Neural cell (in vitro differentiated cells): Measurements from ENCODE around the gene RPUSD3. TPM values are rescaled to one million over a fixed set of nuclear protein-coding genes. Genes with fewer than 3 reads are reported as not detected.

ENCODE experiments used
- H2AFZ ChIP-seq: fragments of 200-600, 300-800 bp; sonication (generic), shearing (Covaris generic); 2 replicates; pipeline ENCODE4 v1.6.0; 2014; ENCODE audit warnings: low read depth, mild to moderate bottlenecking, antibody characterized with exemption, low read length, moderate library complexity
- H3F3A ChIP-seq: fragments of 200-600 bp; shearing (Covaris generic); 2 replicates; pipeline ENCODE4 v1.6.1; 2016; ENCODE audit warnings: mild to moderate bottlenecking, moderate library complexity, mixed read lengths, antibody characterized with exemption, low read length; ENCODE audit not compliant: insufficient read depth, poor library complexity, severe bottlenecking
- H3K27ac ChIP-seq: fragments of 200-600, 300-800 bp; sonication (generic), shearing (Covaris generic); 2 replicates; pipeline ENCODE4 v1.5.1; 2014; ENCODE audit warnings: mild to moderate bottlenecking, low read length, moderate library complexity
- H3K27me3 ChIP-seq: fragments of 300-800, 200-600 bp; sonication (generic), shearing (Covaris generic); 2 replicates; pipeline ENCODE4 v1.6.0; 2014; ENCODE audit warnings: mild to moderate bottlenecking, low read depth, low read length, moderate library complexity; ENCODE audit not compliant: insufficient read depth
- H3K36me3 ChIP-seq: fragments of 300-800, 200-600 bp; sonication (generic), shearing (Covaris generic); 2 replicates; pipeline ENCODE4 v1.5.1; 2014; ENCODE audit warnings: mild to moderate bottlenecking, antibody characterized with exemption, low read length, moderate library complexity; ENCODE audit not compliant: insufficient read depth
- H3K4me2 ChIP-seq: fragments of 300-800, 200-600 bp; sonication (generic), shearing (Covaris generic); 2 replicates; pipeline ENCODE4 v1.6.0; 2014; ENCODE audit warnings: mild to moderate bottlenecking, low read length
- H3K4me3 ChIP-seq: fragments of 300-800, 200-600 bp; sonication (generic), shearing (Covaris generic); 2 replicates; pipeline ENCODE4 v1.5.1; 2014; ENCODE audit warnings: mild to moderate bottlenecking, low read length, moderate library complexity
- H3K79me2 ChIP-seq: fragments of 200-600 bp; shearing (Covaris generic); replicated peaks from 2 replicates; pipeline ENCODE4 v1.6.0; 2014; ENCODE audit warnings: mild to moderate bottlenecking, low read length, moderate library complexity; ENCODE audit not compliant: insufficient read depth
- H3K9ac ChIP-seq: fragments of 300-800, 200-600 bp; sonication (generic), shearing (Covaris generic); 2 replicates; pipeline ENCODE4 v1.6.1; 2016; ENCODE audit warnings: mild to moderate bottlenecking, low read length, mixed read lengths
- H3K9me2 ChIP-seq: fragments of 200-600 bp; shearing (Covaris generic); 2 replicates; pipeline ENCODE4 v1.6.1; 2016; ENCODE audit warnings: mild to moderate bottlenecking, low read length, mixed read lengths; ENCODE audit not compliant: insufficient read depth
- H3K9me3 ChIP-seq: fragments of 200-600, 300-800 bp; sonication (generic), shearing (Covaris generic); 2 replicates; pipeline ENCODE4 v1.6.1; 2016; ENCODE audit warnings: mild to moderate bottlenecking, mixed run types, low read length, moderate library complexity, mixed read lengths
- H4K20me1 ChIP-seq: fragments of 200-600 bp; shearing (Covaris generic); 2 replicates; pipeline ENCODE4 v1.6.1; 2016; ENCODE audit warnings: mild to moderate bottlenecking, mixed run types; ENCODE audit not compliant: insufficient read depth
- CTCF ChIP-seq: fragments of 450-650 bp; IDR thresholded peaks from 2 replicates; pipeline ENCODE4 v1.5.1; 2014; ENCODE audit warnings: antibody characterized with exemption, mild to moderate bottlenecking, moderate library complexity; ENCODE audit not compliant: poor library complexity, severe bottlenecking
- EP300 ChIP-seq: fragments of 450-650 bp; conservative IDR thresholded peaks from 2 replicates; pipeline ENCODE4 v1.6.1; 2014; ENCODE audit warnings: antibody characterized with exemption, mild to moderate bottlenecking, moderate library complexity; ENCODE audit not compliant: poor library complexity, severe bottlenecking
- EZH2 ChIP-seq: fragments of 200-600, 300-800 bp; shearing (Covaris generic), sonication (generic); IDR thresholded peaks from 2 replicates; pipeline ENCODE4 v1.6.1; 2014; ENCODE audit warnings: antibody characterized with exemption, low read length, borderline replicate concordance, mild to moderate bottlenecking; ENCODE audit not compliant: insufficient read depth, poor library complexity, severe bottlenecking
- MXI1 ChIP-seq: fragments of 450-650 bp; conservative IDR thresholded peaks from 2 replicates; pipeline ENCODE4 v1.6.1; 2014; ENCODE audit warnings: antibody characterized with exemption, mild to moderate bottlenecking; ENCODE audit not compliant: poor library complexity, severe bottlenecking
- POLR2AphosphoS5 ChIP-seq: IDR thresholded peaks from 2 replicates; pipeline ENCODE4 v1.6.1; 2012
- RAD21 ChIP-seq: fragments of 450-650 bp; conservative IDR thresholded peaks from 2 replicates; pipeline ENCODE4 v1.6.1; 2014; ENCODE audit warnings: antibody characterized with exemption, mild to moderate bottlenecking, moderate library complexity
- REST ChIP-seq: IDR thresholded peaks from 2 replicates; pipeline ENCODE4 v1.6.1; 2012; ENCODE audit warnings: borderline replicate concordance
- SMC3 ChIP-seq: fragments of 450-650 bp; conservative IDR thresholded peaks from 2 replicates; pipeline ENCODE4 v1.6.1; 2014; ENCODE audit warnings: antibody characterized with exemption, mild to moderate bottlenecking, moderate library complexity; ENCODE audit not compliant: poor library complexity
- TAF1 ChIP-seq: IDR thresholded peaks from 2 replicates; pipeline ENCODE4 v1.6.1; 2012; ENCODE audit warnings: low read depth
- polyA plus RNA-seq: library from polyadenylated mRNA; depleted of rRNA; stranded (reverse); fragments of >200 nt; gene quantifications from 2 replicates; pipeline ENCODE4 v1.2.3, GENCODE V29; 2014

Gene RPUSD3
- polyA plus RNA-seq, 1 donor from 2014 or later, result 35.2 TPM

GRCh38 chr3:9825451-9826040 is 18.3 kb downstream of the RPUSD3 start:
- Histone ChIP-seq H3K27me3 (no peaks in the 10 kb centered on the region), H3K4me3 (no peak overlapping the region), H3K9me3 (no peaks in the 10 kb centered on the region), H3K4me2 (no peak overlapping the region), H3K9ac (no peak overlapping the region), H3K27ac (no peak overlapping the region), H3K79me2 (no peaks in the 10 kb centered on the region), H3F3A (no peaks in the 10 kb centered on the region), H2AFZ (no peak overlapping the region), H4K20me1 (no peaks in the 10 kb centered on the region), H3K9me2 (no peaks in the 10 kb centered on the region), H3K36me3 (no peaks in the 10 kb centered on the region)
- TF ChIP-seq POLR2AphosphoS5 (no peak), EP300 (no peak), CTCF (no peak), REST (no peak), SMC3 (no peak), MXI1 (no peak), TAF1 (no peak), RAD21 (no peak), EZH2 (no peak)

GRCh38 chr3:9820946-9821345 is 22.9 kb downstream of the RPUSD3 start:
- Histone ChIP-seq H3K4me3 (no peak overlapping the region), H3K9me2 (no peaks in the 10 kb centered on the region), H3K4me2 (no peak overlapping the region), H3K27me3 (no peaks in the 10 kb centered on the region), H3F3A (no peaks in the 10 kb centered on the region), H3K9me3 (no peaks in the 10 kb centered on the region), H4K20me1 (no peaks in the 10 kb centered on the region), H3K27ac (no peak overlapping the region), H3K36me3 (no peaks in the 10 kb centered on the region), H3K79me2 (no peaks in the 10 kb centered on the region), H2AFZ (no peak overlapping the region), H3K9ac (no peak overlapping the region)
- TF ChIP-seq SMC3 (no peak), EZH2 (no peak)
